HCT116 (cell line): Measurements from ENCODE around the gene GOLM1. TPM values are rescaled to one million over a fixed set of nuclear protein-coding genes. Genes with fewer than 3 reads are reported as not detected.

Source experiments
- ATAC-seq: fragments of 200-7000 bp; cut with Tn5 transposase; 2 replicates; pipeline ENCODE4 v1.9.1; 2020; ENCODE audit warnings: mild to moderate bottlenecking, moderate library complexity
- BruUV-seq: library from RNA; stranded (reverse); fragments of 400-500 nt; replicated peaks from 2 replicates; lab custom pipeline; 2021; lab: Mats Ljungman, UMichigan
- CTCF ChIA-PET: fragments of 300-600 bp; sonication (Branson Sonifier 250); formaldehyde crosslinking; loops from one replicate; lab custom pipeline; 2021; ENCODE audit warnings: antibody characterized with exemption; lab: Charles Lee
- POLR2A ChIA-PET: fragments of 300-600, 350-600 bp; sonication (Branson Sonifier 250); formaldehyde crosslinking; loops from one replicate; lab custom pipeline; 2021; ENCODE audit warnings: antibody characterized with exemption; lab: Charles Lee
- RAD21 ChIA-PET, 2 experiments: fragments of 300-600 bp; sonication (Branson Sonifier 250); formaldehyde crosslinking; loops; one replicate each; lab custom pipeline; 2023; ENCODE audit warnings: low total read pairs in 2 of 2; ENCODE audit not compliant: uncharacterized antibody in 2 of 2, unreplicated experiment in 2 of 2, low non-redundant PET in 1 of 2; lab: Charles Lee
- DNase-seq: peaks from one replicate; pipeline ENCODE4 v3.0.0-alpha.2; 2010; ENCODE audit warnings: low read depth, low spot score
- H2AFZ ChIP-seq: fragments of 200-600 bp; shearing (Covaris generic), sonication (generic); 2 replicates; pipeline ENCODE4 v1.6.1; 2017; ENCODE audit warnings: low read depth, mixed run types, mixed read lengths, antibody characterized with exemption, low read length; ENCODE audit not compliant: poor library complexity, severe bottlenecking
- H3K27ac ChIP-seq: 2 replicates; pipeline ENCODE4 v1.5.1; 2012; ENCODE audit warnings: low read depth, low read length
- H3K27me3 ChIP-seq: fragments of 200-600 bp; sonication (generic); 2 replicates; pipeline ENCODE4 v1.6.1; 2016; ENCODE audit warnings: mixed run types, low read length, mixed read lengths; ENCODE audit not compliant: insufficient read depth
- H3K36me3 ChIP-seq, 2 experiments: fragments of 200-500 bp in 1 of 2; fragments of 200-600 bp in 1 of 2; sonication (Bioruptor generic) in 1 of 2; sonication (generic) in 1 of 2; 2 replicates each; pipeline versions ENCODE4 v1.5.1 to v1.6.1; 2014 to 2016; ENCODE audit warnings: low read length in 2 of 2, inconsistent platforms in 1 of 2, mixed read lengths in 1 of 2, mixed run types in 1 of 2; ENCODE audit not compliant: insufficient read depth in 2 of 2, control insufficient read depth in 1 of 2
- H3K4me1 ChIP-seq, 2 experiments: fragments of 200-600 bp in 1 of 2; sonication (generic) in 1 of 2; 2 replicates each; pipeline versions ENCODE4 v1.5.1 to v1.6.1; 2012 to 2017; ENCODE audit warnings: low read length in 2 of 2, inconsistent platforms in 1 of 2, mild to moderate bottlenecking in 1 of 2, mixed read lengths in 1 of 2, mixed run types in 1 of 2, moderate library complexity in 1 of 2; ENCODE audit not compliant: insufficient read depth in 2 of 2, control insufficient read depth in 1 of 2
- H3K4me2 ChIP-seq: fragments of 200-600 bp; sonication (generic); 2 replicates; pipeline ENCODE4 v1.6.1; 2017; ENCODE audit warnings: mixed run types, low read length, mixed read lengths
- H3K4me3 ChIP-seq, 2 experiments: fragments of 200-600 bp in 1 of 2; sonication (generic) in 1 of 2; replicated peaks in 1 of 2; 2 replicates each; pipeline ENCODE4 v1.5.1; 2011 to 2016; ENCODE audit warnings: low read length in 2 of 2, control low read depth in 1 of 2, low read depth in 1 of 2, mild to moderate bottlenecking in 1 of 2, mixed read lengths in 1 of 2, mixed run types in 1 of 2
- H3K79me2 ChIP-seq: fragments of 200-600 bp; sonication (generic); 2 replicates; pipeline ENCODE4 v1.6.1; 2017; ENCODE audit warnings: mild to moderate bottlenecking, mixed run types, low read length, moderate library complexity, mixed read lengths; ENCODE audit not compliant: insufficient read depth
- H3K9ac ChIP-seq: fragments of 200-600 bp; sonication (generic); 2 replicates; pipeline ENCODE4 v1.6.1; 2016; ENCODE audit warnings: low read length, mixed read lengths
- H3K9me2 ChIP-seq: fragments of 200-600 bp; sonication (generic), shearing (Covaris generic); 2 replicates; pipeline ENCODE4 v1.6.1; 2017; ENCODE audit warnings: mixed run types, mild to moderate bottlenecking, moderate library complexity; ENCODE audit not compliant: insufficient read depth
- H3K9me3 ChIP-seq, 2 experiments: fragments of 200-500 bp in 1 of 2; fragments of 200-600 bp in 1 of 2; sonication (Bioruptor generic) in 1 of 2; sonication (generic) in 1 of 2; 2 replicates each; pipeline ENCODE4 v1.6.1; 2014 to 2017; ENCODE audit warnings: low read length in 2 of 2, mixed read lengths in 2 of 2, inconsistent platforms in 1 of 2, low read depth in 1 of 2, mild to moderate bottlenecking in 1 of 2, mixed run types in 1 of 2, moderate library complexity in 1 of 2; ENCODE audit not compliant: control insufficient read depth in 1 of 2, insufficient read depth in 1 of 2
- H4K20me1 ChIP-seq: fragments of 200-600 bp; sonication (generic), shearing (Covaris generic); 2 replicates; pipeline ENCODE4 v1.6.1; 2017; ENCODE audit warnings: mixed run types, mild to moderate bottlenecking, moderate library complexity; ENCODE audit not compliant: insufficient read depth
- ATF3 ChIP-seq: IDR thresholded peaks from 2 replicates; pipeline ENCODE4 v1.6.1; 2012
- CBX3 ChIP-seq: IDR thresholded peaks from 2 replicates; pipeline ENCODE4 v1.6.1; 2012; ENCODE audit warnings: low read depth
- EZH2phosphoT487 ChIP-seq: fragments of 200-600 bp; IDR thresholded peaks from 2 replicates; pipeline ENCODE4 v1.6.1; 2018; ENCODE audit warnings: antibody characterized with exemption, borderline replicate concordance
- MAX ChIP-seq: IDR thresholded peaks from 2 replicates; pipeline ENCODE4 v1.6.1; 2012
- POLR2A ChIP-seq: IDR thresholded peaks from 2 replicates; pipeline ENCODE4 v1.7.0; 2011; ENCODE audit warnings: borderline replicate concordance; ENCODE audit not compliant: insufficient read depth, insufficient read length; ENCODE audit errors: extremely low read depth
- REST ChIP-seq: IDR thresholded peaks from 2 replicates; pipeline ENCODE4 v1.6.1; 2012; ENCODE audit warnings: low read depth
- YY1 ChIP-seq: IDR thresholded peaks from 2 replicates; pipeline ENCODE4 v1.6.1; 2011; ENCODE audit warnings: low read length, low read depth, moderate library complexity, mild to moderate bottlenecking; ENCODE audit not compliant: insufficient replicate concordance; ENCODE audit errors: extremely low read depth
- ZFX ChIP-seq: fragments of 450-650 bp; IDR thresholded peaks from 2 replicates; pipeline ENCODE4 v1.6.1; 2017
- intact Hi-C: fragments of 100-400 bp; cut with micrococcal nuclease; formaldehyde crosslinking; loops from 2 replicates; pipeline ENCODE4 v1.10.0; 2022
- total RNA-seq: library from RNA; stranded (reverse); gene quantifications from one replicate; pipeline ENCODE4 v1.2.1, GENCODE V29; 2021; ENCODE audit not compliant: unreplicated experiment
- TF ChIP-seq, protein P1 (sequence below), 3 experiments: fragments of 200-600 bp in 1 of 3; sonication (generic) in 1 of 3; IDR thresholded peaks in 2 of 3; conservative IDR thresholded peaks in 1 of 3; 2 replicates each; pipeline ENCODE4 v1.5.1; 2012 to 2017; ENCODE audit warnings: low read depth in 2 of 3, low read length in 2 of 3, antibody characterized with exemption in 1 of 3, borderline replicate concordance in 1 of 3, control low read depth in 1 of 3, mild to moderate bottlenecking in 1 of 3, mixed read lengths in 1 of 3, mixed run types in 1 of 3, moderate library complexity in 1 of 3; ENCODE audit not compliant: insufficient read depth in 1 of 3
- TF ChIP-seq, protein P2 (sequence below): IDR thresholded peaks from 2 replicates; pipeline ENCODE4 v1.6.1; 2011; ENCODE audit warnings: mild to moderate bottlenecking, low read length, moderate library complexity; ENCODE audit not compliant: insufficient replicate concordance; ENCODE audit errors: extremely low read depth

GOLM1 gene
- total RNA-seq, 1 experiment from 2014 or later: 69.8 TPM

DNA sequence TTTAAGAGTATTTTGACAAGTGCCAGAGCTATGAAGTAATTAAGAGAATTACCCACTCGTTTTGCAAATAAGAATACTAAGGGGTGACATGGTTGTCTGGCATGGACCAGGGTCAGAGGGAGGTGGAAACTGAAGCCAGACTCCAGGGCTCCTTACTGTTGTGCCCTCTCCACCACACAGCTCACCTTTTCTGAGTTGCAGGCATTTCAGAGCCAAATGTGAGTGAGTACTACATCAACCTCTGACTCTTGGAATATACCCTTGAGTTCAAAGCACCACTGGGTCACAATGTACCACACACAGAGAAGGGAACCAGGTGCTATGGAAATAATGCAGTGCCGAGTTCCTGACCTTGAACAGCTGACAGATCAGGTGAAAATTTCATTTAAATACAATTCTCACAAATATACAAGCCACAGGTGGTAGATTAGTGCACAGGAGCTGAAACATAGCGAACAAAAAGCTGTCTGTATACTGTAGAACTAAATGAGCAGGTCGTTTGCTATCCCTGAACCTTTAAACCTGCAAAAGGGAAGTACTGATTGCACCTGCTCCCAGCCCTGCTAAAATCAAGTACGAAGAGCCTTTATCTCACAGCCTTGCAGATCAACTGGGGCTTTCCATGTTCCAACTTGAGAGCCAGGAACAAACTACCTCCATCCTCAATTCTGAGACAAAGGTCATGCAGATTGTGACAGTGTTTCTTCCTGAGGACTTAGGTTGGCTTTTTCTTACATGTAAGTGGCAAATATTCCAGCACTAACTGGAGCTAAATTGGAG lies 57.0 kb downstream of the GOLM1 start:
- no peaks in the 10 kb centered on the region for H3K9me2 ChIP-seq
- BruUV-seq: no TSS peak
- no peak for ATAC-seq
- no peak overlapping the region for H2AFZ ChIP-seq
- no peak overlapping the region for H3K9ac ChIP-seq
- H3K4me3 ChIP-seq: no peak overlapping the region
- TF ChIP-seq, protein P1, sequence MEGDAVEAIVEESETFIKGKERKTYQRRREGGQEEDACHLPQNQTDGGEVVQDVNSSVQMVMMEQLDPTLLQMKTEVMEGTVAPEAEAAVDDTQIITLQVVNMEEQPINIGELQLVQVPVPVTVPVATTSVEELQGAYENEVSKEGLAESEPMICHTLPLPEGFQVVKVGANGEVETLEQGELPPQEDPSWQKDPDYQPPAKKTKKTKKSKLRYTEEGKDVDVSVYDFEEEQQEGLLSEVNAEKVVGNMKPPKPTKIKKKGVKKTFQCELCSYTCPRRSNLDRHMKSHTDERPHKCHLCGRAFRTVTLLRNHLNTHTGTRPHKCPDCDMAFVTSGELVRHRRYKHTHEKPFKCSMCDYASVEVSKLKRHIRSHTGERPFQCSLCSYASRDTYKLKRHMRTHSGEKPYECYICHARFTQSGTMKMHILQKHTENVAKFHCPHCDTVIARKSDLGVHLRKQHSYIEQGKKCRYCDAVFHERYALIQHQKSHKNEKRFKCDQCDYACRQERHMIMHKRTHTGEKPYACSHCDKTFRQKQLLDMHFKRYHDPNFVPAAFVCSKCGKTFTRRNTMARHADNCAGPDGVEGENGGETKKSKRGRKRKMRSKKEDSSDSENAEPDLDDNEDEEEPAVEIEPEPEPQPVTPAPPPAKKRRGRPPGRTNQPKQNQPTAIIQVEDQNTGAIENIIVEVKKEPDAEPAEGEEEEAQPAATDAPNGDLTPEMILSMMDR (IDR thresholded peaks at IDR 0.05 in 2 of 3, conservative IDR thresholded peaks at IDR 0.05 in 1 of 3; ENCODE audit: borderline replicate concordance in 1 of 3, insufficient read depth in 1 of 3, low read depth in 2 of 3, low read length in 2 of 3): no peak
- no peak for TF ChIP-seq REST
- no peak for TF ChIP-seq ATF3
- TF ChIP-seq POLR2A: no peak
- TF ChIP-seq, protein P2, sequence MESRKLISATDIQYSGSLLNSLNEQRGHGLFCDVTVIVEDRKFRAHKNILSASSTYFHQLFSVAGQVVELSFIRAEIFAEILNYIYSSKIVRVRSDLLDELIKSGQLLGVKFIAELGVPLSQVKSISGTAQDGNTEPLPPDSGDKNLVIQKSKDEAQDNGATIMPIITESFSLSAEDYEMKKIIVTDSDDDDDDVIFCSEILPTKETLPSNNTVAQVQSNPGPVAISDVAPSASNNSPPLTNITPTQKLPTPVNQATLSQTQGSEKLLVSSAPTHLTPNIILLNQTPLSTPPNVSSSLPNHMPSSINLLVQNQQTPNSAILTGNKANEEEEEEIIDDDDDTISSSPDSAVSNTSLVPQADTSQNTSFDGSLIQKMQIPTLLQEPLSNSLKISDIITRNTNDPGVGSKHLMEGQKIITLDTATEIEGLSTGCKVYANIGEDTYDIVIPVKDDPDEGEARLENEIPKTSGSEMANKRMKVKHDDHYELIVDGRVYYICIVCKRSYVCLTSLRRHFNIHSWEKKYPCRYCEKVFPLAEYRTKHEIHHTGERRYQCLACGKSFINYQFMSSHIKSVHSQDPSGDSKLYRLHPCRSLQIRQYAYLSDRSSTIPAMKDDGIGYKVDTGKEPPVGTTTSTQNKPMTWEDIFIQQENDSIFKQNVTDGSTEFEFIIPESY: no peak
- TF ChIP-seq ZFX: no peak
- TF ChIP-seq CBX3: no peak
- TF ChIP-seq YY1: no peak
- TF ChIP-seq MAX: no peak
- TF ChIP-seq EZH2phosphoT487: no peak
- intact Hi-C loops: no loop called here
- H3K9me3 ChIP-seq: no peaks in the 10 kb centered on the region
- POLR2A ChIA-PET: no interaction called here
- H3K4me1 ChIP-seq: no peaks in the 10 kb centered on the region
- no peaks in the 10 kb centered on the region for H3K27me3 ChIP-seq
- DNase-seq: no peak
- RAD21 ChIA-PET: no interaction called here
- H3K4me2 ChIP-seq: no peak overlapping the region
- no peak overlapping the region for H3K27ac ChIP-seq
- H3K79me2 ChIP-seq: no peaks in the 10 kb centered on the region; the same call in 1 of the 2 replicates
- CTCF ChIA-PET: no interaction called here
- H3K36me3 ChIP-seq: 0 out of 4 replicates have a peak, but pooled peaks cover 0 to 2% of the 10 kb centered on the region in 2 experiments
- H4K20me1 ChIP-seq: no peaks in the 10 kb centered on the region
